ENCODE data around the gene MYO6.
"Not testable (repeated sequence)": the region's sequence is repeated elsewhere in the genome, so short reads cannot be mapped to it uniquely, and the experiment has no call there.

Gene MYO6

DNA sequence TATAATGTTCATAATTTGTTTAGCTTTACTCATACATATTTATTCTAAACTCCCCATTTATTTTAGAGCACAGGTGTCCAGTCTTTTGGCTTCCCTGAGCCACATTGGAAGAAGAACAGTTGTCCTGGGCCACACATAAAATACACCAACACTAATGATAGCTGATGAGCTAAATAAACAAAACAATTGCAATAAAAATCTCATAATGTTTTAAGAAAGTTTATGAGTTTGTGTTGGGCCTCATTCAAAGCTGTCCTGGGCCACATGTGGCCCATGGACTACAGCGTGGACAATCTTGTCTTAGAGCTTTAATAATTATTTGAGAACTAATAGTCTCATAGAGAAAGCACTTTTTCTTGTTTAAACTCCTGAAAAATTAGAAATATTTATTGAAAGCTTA is 131.3 kb downstream of the MYO6 start:
- in situ Hi-C loops (cut with MboI; ENCODE audit: low sequenced_read_pairs) = no loop called here

DNA sequence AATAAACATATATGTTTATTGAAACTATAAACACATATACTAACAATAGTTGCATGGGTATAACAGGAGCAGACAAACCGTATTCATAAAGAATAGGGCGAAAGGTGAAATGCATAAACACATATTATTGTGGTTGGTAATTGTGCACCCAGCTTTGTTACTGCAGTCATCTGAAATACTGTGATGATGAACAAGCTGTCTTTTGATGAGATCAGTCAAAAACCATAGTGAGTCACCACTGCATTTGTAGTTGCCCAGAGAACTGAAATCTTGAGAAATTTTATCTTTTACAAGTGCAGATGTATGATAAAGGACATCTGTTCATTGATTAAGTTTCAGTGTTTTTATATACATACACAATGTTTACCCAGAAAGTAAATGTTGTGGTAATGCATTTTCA is 133.7 kb downstream of the MYO6 start:
- in situ Hi-C loops (cut with MboI; ENCODE audit: low sequenced_read_pairs) = no loop called here

DNA sequence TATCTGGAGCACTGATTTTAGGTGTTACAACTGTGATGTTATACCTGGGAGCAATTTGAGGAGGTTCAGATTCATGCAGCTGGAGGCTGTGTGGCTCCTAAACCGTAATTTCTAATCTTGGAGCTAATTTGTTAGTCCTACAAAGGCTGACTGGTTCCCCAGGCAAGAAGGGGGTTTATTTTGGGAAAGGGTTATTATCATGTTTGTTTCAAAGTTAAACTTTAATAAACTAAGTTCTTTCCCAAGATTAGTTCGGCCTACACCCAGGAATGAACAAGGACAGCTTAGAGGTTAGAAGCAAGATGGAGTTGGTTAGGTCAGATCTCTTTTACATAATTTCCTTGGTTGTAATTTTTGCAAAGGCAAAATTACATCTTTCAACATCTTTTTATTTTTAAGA is 135.8 kb downstream of the MYO6 start:
- in situ Hi-C loops (cut with MboI; ENCODE audit: low sequenced_read_pairs) = no loop called here

DNA sequence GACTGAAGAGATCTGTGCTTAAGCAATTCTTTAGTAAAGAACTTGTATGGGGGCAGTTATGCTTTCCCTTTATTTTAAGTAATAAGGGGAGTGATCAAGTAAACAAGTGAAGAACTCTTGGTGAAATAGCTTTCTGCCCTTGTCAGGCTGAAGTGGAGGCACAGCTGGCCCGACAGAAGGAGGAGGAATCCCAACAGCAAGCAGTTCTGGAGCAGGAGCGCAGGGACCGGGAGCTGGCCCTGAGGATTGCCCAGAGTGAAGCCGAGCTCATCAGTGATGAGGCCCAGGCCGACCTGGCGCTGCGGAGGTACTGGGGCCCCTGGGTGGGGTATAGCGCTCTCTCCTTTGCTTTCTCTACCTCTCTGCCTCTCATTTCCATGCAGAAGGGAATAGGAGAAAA is 143.3 kb downstream of the MYO6 start:
- in situ Hi-C loops (cut with MboI; ENCODE audit: low sequenced_read_pairs) = no loop called here

DNA sequence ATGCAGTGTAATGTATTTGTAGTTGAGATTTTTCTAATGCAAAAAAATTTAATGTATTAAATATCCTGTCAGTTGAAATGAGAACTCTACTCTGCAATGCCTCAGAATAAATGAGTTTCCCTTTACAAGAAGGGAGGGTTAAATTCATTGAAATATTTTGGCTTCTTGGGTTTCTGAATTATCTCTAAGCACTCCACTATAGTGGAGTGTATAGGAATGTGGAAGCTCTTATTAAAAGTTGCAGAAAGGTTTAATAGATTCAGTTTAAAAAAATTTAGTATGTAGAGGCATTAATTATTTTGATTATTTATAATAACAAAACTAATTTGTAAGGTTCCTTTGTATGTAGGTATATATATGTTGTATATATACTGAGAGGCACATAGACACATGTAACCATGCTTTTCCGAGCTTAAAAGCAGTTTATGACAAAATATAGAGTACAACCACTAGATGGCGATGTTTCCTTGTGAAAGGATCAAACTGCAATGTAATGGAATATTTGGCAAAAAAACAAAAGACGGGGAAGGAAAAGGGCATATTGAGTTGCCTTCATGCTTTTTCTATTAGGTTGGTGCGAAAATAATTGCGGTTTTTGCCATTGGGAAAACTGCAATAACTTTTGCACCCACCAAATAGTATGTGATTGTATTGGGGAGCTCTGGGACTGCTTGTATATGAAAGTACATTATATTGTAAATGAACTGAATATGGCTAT is 144.2 kb downstream of the MYO6 start:
- in situ Hi-C loops (cut with MboI; ENCODE audit: low sequenced_read_pairs) = no loop called here

DNA sequence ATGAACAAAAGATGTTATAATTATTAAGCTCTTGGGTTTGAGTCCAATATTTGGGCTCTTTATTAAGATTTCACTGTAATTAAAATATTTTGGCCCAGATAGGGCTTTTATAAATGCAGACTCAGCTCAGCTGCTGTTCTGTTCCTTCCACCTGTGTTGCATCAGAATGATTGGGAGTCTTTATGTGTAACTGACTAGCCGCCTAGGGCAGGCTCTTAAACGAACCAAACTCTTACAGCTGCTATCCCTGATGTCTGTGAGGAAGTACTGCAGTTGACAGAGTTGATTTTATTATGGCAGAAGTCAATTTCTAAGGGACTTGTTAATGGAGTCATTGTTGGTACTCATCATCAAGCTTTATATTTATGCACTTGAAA is 144.7 kb downstream of the MYO6 start:
- in situ Hi-C loops (cut with MboI; ENCODE audit: low sequenced_read_pairs) = no loop called here

DNA sequence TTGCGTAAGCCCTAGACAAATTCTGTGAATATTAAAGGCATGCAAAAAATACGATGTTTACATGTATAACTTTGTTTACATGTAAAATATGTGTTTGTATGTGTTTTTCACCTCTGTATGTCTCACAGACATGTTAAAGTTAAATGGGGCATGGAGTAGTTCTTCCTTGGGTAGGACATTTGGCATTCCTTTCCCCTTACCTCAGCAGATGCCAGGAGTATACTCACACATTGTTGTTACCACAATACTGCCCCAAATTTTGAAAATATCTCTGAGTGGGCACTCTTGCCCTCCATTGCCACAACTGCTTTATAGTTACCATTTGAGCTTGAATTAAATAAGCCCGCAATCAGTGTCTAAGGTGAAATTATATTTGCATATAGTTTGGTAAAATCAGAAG is 147.5 kb downstream of the MYO6 start:
- in situ Hi-C loops (cut with MboI; ENCODE audit: low sequenced_read_pairs) = no loop called here

DNA sequence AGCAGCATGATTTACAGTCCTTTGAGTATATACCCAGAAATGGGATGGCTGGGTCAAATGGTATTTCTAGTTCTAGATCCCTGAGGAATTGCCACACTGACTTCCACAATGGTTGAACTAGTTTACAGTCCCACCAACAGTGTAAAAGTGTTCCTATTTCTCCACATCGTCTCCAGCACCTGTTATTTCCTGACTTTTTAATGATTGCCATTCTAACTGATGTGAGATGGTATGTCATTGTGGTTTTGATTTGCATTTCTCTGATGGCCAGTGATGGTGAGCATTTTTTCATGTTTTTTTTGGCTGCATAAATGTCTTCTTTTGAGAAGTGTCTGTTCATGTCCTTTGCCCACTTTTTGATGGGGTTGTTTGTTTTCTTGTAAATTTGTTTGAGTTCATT is 151.2 kb downstream of the MYO6 start:
- in situ Hi-C loops (cut with MboI; ENCODE audit: low sequenced_read_pairs) = not testable (repeated sequence)

DNA sequence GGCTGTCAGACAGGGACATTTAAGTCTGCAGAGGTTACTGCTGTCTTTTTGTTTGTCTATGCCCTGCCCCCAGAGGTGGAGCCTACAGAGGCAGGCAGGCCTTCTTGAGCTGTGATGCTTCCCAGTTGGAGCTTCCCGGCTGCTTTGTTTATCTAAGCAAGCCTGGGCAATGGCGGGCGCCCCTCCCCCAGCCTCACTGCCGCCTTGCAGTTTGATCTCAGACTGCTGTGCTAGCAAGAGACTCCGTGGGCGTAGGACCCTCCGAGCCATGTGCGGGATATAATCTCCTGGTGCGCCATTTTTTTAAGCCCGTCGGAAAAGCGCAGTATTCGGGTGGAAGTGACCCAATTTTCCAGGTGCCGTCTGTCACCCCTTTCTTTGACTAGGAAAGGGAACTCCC is 156.1 kb downstream of the MYO6 start:
- in situ Hi-C loops (cut with MboI; ENCODE audit: low sequenced_read_pairs) = not testable (repeated sequence)

DNA sequence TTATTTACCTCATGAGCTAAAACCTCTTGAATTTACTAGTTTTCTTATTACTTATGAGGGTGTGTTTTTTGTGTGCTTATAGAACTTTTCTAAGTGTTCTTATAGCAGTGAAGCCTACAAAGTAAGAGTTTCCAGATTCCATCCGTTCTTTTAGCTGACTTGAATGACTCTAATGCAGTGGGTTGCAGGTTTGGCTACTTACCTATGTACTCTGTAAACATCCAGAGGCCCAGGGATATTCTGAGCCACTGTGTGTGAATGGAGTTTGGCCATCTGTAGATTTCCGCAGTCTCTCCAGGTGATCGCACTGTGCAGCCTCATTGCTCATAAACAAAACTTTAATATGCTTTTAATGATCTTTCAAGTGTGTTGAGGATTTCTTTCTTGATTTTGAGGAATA is 157.8 kb downstream of the MYO6 start:
- in situ Hi-C loops (cut with MboI; ENCODE audit: low sequenced_read_pairs) = no loop called here

DNA sequence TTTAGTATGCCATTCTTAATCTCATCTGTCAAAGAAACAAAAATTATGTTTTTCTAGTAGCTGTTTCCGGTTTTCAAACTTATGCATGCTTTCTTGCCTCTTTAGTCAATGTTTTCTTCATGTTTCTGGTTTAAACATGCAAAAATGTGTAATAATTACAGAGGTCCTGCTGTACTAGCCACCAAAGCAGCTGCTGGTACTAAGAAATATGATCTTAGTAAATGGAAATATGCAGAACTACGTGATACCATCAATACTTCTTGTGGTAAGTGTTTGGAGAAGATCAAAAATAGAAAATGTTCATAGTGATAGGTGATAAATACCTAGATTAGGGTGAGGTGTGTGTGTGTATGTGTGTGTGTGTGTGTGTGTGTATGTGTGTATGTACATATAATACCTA is 158.4 kb downstream of the MYO6 start:
- in situ Hi-C loops (cut with MboI; ENCODE audit: low sequenced_read_pairs) = no loop called here

DNA sequence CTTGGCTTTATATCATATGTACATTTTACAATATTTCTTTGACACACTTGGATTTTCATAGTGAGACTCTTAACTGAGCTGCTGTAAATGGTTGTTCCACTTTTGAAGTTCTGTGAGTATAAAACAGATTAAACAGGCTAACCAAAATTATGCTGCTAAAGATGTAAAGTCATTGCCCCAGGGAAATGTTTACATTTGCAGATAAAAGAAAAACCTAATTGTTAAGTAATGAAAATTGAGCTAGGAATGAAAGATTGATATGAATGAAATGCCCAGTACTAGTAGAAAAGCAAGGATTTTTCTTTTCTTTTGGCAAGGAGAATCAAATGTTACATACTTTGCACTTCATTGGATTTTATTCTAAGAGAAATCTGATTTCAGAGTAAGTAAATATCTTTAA is 164.0 kb downstream of the MYO6 start:
- in situ Hi-C loops (cut with MboI; ENCODE audit: low sequenced_read_pairs) = no loop called here

DNA sequence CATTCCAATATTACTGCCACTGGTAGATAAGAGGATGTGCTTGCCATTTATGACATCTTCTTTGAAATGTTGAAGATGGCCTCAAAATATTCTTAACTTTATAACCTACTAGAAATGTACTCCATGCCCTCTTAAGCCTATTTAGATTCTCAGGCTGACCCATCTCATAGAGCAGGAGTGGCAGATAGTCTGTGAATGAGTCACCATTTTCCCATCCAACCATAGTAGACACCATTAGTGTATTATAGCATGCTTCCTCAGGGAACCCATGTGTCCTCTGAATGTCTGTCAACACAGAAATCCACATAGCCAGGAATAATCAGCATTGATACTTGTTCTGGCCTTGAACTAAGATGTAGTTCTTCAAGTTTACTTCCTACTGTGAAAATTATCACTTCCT is 173.2 kb downstream of the MYO6 start:
- in situ Hi-C loops (cut with MboI; ENCODE audit: low sequenced_read_pairs) = no loop called here

DNA sequence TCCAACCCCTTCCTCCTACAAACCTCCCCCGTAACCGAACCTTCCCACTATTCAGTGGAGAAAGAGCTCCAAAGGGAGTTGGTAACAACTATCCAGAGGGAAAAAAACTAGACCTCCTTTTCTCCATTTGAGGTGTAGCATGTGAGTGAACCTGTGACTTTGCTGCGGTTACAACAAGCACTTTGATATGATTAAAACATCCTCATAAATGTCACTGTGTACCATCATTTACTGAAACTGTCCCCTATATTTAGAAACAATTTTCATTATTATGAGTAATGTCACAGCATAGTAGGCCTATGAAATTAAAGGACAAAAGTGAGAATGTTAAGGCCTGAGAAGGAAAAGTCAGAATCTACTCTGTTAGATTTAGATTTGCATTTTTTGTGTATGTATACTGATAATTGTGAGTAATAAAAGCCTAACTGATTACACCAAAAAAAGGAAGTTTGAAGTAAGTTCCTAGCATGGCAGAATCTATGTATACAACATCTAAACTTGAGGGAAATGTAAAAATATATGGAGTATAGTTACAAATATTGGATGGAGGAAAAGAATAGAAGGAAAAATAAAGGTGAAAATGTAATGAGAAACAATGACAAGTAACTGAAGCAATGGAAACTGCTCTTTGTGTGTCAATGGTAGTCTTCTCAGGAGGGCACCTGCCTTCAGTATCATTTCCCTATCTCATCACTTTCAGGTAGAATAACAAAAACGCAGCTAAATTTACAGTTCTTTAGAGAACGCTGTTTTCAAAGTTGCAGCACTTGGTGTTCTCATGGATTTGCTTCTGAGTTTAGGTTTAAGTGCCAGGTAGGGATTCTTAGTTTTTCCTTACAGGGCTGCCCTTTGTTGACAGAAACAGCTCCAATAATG is 177.5 kb downstream of the MYO6 start:
- in situ Hi-C loops (cut with MboI; ENCODE audit: low sequenced_read_pairs) = no loop called here

DNA sequence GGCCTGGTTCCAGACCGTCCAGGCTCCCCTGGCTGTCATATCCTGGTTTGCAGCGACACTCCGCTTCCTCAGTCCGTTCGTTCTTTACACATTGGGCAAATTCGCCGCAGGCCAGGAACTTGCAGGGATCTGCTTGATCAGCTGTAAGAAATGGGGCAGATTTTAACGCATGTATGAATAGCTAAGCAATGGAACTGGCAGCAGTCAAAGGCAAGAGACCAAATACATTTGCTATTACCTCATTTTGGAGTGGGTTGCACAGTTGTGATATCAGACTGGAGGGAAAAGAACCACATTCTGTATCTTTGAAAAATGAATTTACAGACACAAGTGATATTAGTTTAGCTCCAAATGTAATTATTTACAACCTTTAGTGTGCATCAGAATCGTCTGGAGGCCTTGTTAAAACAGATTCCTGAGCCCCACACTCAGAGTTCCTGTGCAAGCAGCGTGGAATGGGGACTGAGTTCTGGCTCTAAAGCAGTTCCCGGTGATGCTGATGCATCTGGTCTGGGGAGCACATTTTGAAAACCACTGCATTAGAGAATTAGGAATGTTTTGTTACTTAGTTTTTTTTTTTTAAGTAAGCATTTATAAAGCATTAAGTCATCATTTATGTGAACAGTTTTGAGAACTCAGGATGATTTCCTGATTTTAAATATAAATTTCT is 182.1 kb downstream of the MYO6 start:
- in situ Hi-C loops (cut with MboI; ENCODE audit: low sequenced_read_pairs) = no loop called here

DNA sequence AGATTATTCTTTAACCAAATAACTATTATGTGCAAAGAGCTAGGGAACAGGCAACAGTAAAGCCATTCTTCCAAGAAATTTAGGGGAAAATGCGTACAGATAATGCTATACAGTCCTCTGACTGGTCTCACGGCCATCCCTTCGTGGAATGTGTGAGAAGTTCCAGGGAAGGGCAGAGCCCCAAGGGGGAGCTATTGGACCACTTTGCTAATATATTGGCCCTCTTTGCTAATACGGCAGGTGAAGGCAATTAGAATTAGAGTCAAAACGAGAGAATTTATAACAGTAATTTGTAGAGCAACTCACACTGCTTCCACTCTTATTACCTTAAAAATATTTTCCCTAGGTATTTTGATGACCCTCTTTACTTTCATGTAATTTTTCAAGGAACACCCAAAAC is 183.0 kb downstream of the MYO6 start:
- in situ Hi-C loops (cut with MboI; ENCODE audit: low sequenced_read_pairs) = no loop called here

DNA sequence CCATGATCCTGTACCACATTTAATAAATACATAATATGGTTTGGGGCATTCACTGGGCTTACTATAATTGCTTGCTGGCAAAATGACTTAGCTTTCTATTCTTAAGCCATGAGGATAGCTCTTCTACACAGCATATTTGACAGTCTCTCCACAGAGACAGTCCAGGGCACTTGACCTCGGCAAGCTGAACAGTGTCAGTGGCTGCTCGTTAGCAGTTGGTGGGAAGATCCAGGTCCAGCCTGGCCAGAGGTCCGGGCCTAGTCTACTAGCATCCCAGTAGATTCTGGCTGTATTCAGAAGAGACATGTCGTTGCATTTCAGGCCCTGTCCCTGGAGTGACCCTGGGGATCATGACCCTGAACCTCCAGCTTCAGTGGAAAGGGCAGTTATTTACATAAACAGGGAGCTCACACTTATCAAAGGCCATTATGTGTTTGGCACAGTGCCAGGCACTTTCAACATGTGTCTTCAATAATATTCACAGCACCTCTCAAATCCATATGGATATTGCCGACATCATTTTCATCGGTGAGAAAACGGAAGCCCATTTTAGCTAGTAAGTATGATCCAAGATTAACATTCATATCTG is 184.4 kb downstream of the MYO6 start:
- in situ Hi-C loops (cut with MboI; ENCODE audit: low sequenced_read_pairs) = no loop called here

DNA sequence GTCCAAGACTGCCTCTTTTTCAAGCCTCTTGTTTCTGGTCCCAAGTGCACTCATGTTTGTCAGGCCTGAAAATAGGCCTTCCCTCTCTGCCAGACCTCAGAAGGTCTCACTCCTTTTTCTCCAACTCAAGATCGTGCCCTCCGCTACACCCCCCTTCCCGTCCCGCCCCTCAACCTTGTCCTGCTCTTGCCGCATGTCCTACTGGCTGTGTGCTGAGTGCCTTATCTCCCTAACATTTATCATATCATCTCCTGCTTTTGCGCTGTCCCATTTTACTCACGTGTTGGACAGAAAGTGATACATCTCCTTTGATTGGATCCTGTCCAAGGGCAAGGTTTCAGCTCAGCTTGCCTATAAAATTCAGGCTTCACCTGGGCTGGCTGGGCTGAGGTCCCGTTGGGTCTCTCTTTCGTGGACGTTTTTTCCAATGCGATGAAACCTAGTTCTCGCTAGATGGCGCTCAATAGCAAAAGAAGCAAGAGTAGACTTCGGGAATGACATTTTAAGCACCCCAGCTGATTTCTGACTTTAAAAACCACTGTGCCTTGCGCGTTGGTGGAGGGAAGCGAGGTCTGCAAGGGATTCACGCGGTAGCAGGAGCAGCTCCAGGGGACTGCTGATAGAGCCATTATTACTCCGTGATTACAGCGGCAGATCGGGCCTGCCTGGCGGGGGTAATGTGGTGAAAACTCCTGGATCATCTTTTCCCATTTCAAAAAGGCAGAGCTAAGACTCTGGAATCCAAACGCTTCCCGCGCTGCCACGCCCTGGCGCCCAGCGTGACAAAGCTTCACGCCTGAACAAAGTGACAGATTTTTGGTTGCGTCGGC is 185.8 kb downstream of the MYO6 start:
- in situ Hi-C loops (cut with MboI; ENCODE audit: low sequenced_read_pairs) = no loop called here

DNA sequence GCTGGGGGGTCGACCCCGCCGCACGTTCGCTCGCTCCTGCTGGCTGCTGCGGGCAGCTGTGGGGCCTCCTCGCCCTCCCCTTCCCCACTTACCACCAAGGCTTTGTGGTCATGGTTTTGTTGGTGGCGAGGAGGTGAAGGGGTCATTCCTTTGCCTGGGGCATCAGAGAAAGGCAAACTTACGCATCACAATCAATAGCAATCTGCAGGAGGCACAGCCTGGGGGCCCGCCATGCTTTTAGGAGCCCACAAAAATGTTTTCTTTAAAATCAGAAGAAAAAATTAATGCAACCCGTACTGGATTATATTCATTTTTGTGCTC is 186.4 kb downstream of the MYO6 start:
- in situ Hi-C loops (cut with MboI; ENCODE audit: low sequenced_read_pairs) = no loop called here

DNA sequence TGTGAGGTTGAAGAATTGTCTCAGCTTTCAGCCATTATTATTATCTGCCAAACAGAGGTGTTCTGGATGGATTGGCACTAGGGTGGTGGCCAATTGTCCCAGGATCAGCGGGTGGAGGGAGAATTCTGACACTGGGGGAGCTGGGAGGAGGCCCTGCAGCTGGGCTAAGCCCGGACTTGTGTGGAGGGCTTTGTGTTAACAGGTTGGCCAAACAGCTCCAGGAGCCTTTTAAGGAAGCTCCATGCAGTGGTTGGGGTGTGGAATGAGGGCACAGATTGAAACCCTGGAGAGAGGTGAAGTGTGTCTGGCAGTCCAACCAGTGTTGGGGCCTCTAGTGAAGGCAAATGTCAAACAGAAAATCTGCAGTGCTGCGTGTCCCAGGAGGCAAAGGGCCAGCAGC is 187.6 kb downstream of the MYO6 start:
- in situ Hi-C loops (cut with MboI; ENCODE audit: low sequenced_read_pairs) = no loop called here

DNA sequence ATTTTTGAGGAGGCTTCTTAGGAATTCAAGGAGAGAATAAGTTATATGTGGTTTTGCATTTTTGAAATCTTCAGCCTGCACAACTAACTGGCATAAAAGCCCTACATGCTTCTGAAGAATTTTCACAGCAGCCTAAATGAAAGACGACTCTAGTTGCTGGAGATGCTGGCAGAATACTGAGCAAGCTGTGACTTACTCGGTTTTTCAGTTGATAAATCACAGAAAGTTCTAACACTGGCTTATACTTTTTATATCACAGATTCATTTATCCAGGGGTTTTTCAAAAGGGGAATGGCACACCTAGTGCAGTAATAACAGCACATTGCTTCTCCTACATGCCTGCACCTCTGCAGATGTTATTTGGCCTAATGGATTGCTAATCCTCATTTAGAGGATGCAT is 188.8 kb downstream of the MYO6 start:
- in situ Hi-C loops (cut with MboI; ENCODE audit: low sequenced_read_pairs) = no loop called here
